Measurements from ENCODE around the gene RNF220. TPM values are rescaled to one million over a fixed set of nuclear protein-coding genes. Genes with fewer than 3 reads are reported as not detected.

The RNF220 gene
- total RNA-seq, 1 donor from 2014 or later: 47.1 TPM

GRCh38 chr1:44651069-44651468 is 246.0 kb downstream of the RNF220 start:
- H3K27ac Mint-ChIP-seq (ENCODE audit: unreplicated experiment): no peak overlapping the region
- H3K27ac ChIP-seq (ENCODE audit: low read depth, low read length): no peak overlapping the region
- H3K79me2 ChIP-seq (ENCODE audit: insufficient read depth, low read length): no peaks in the 10 kb centered on the region
- TF ChIP-seq CTCF (IDR thresholded peaks at IDR 0.05; ENCODE audit: insufficient read depth, low read depth, low read length): no peak
- no peak for TF ChIP-seq EZH2 (IDR thresholded peaks at IDR 0.05; ENCODE audit: insufficient read depth, low read length)
- DNase-seq (ENCODE audit: low read depth) (no peak), FAIRE-seq (no peak)
- H3K4me3 ChIP-seq (ENCODE audit: insufficient read depth, low read depth, low read length): no peak overlapping the region
- H3K36me3 Mint-ChIP-seq (ENCODE audit: low read depth, unreplicated experiment): peaks cover 18% of the 10 kb centered on the region
- no peak overlapping the region for H3K9ac ChIP-seq (ENCODE audit: low read length)
- H3K27me3 ChIP-seq (ENCODE audit: insufficient read depth, low read length): no peaks in the 10 kb centered on the region
- H3K36me3 ChIP-seq (ENCODE audit: insufficient read depth, low read length): peaks cover 5% of the 10 kb centered on the region
- no peaks in the 10 kb centered on the region for H3K9me3 ChIP-seq (ENCODE audit: insufficient read depth, low read depth, low read length)
- no peaks in the 10 kb centered on the region for H3K9me3 Mint-ChIP-seq (ENCODE audit: unreplicated experiment)
- peaks cover 6% of the 10 kb centered on the region for H3K4me1 Mint-ChIP-seq (ENCODE audit: low read depth, unreplicated experiment)
- no peaks in the 10 kb centered on the region for H3K27me3 Mint-ChIP-seq (ENCODE audit: low read depth, unreplicated experiment)
- H3K4me2 ChIP-seq (ENCODE audit: low read length): no peak overlapping the region
- H3K4me3 Mint-ChIP-seq (ENCODE audit: unreplicated experiment): no peak overlapping the region
- H4K20me1 ChIP-seq (ENCODE audit: insufficient read depth, low read length): peaks cover 35% of the 10 kb centered on the region
- H3K4me1 ChIP-seq (ENCODE audit: insufficient read depth, low read length): no peaks in the 10 kb centered on the region
- H2AFZ ChIP-seq (ENCODE audit: low read depth, low read length): no peak overlapping the region

DNA sequence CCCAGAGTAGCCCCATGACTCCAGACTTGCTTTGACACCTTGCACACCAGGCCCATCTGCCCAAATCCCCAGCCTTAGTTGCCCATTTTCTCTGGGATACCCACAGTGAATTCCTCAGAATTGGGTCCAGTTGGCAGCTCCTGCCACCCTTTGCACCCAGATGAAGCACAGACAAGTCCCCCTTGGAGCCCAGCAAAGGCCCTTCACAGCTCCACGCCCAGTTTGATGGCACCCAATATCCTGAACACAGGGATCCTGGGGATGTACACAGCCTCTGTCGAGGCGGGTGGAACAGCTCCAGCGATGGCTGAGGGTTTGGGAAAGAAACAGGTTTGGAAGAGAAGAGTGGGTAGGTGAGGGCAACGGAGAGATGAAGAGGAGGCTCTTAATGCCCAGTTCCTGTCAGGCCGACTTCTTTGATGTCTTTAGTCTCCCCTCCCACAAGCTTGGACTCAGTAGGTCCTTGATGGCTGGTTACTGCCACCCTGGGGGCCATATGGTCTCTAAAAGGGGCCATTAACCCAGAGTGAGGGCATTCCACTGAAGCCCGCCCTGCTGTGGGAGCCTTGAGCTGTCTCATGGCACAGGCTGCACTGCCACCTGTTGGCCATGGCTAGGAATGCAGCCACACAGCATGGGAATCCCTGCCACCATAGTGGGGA is 247.5 kb downstream of the RNF220 start:
- no peak overlapping the region for H3K4me3 Mint-ChIP-seq (ENCODE audit: unreplicated experiment)

More for the DNA sequence above, 247.5 kb downstream of the RNF220 start:
- no peaks in the 10 kb centered on the region for H3K9me3 ChIP-seq (ENCODE audit: insufficient read depth, low read depth, low read length)
- FAIRE-seq (peak; percentile 37), DNase-seq (ENCODE audit: low read depth) (no peak)
- peaks cover 27% of the 10 kb centered on the region for H4K20me1 ChIP-seq (ENCODE audit: insufficient read depth, low read length)
- no peak overlapping the region for H3K27ac ChIP-seq (ENCODE audit: low read depth, low read length)
- H3K4me1 ChIP-seq (ENCODE audit: insufficient read depth, low read length): no peaks in the 10 kb centered on the region
- H3K27ac Mint-ChIP-seq (ENCODE audit: unreplicated experiment): no peak overlapping the region
- H3K27me3 ChIP-seq (ENCODE audit: insufficient read depth, low read length): no peaks in the 10 kb centered on the region
- peaks cover 6% of the 10 kb centered on the region for H3K4me1 Mint-ChIP-seq (ENCODE audit: low read depth, unreplicated experiment)
- TF ChIP-seq EZH2 (IDR thresholded peaks at IDR 0.05; ENCODE audit: insufficient read depth, low read length): no peak
- TF ChIP-seq CTCF (IDR thresholded peaks at IDR 0.05; ENCODE audit: insufficient read depth, low read depth, low read length): peak; percentile 95
- no peaks in the 10 kb centered on the region for H3K9me3 Mint-ChIP-seq (ENCODE audit: unreplicated experiment)
- H3K27me3 Mint-ChIP-seq (ENCODE audit: low read depth, unreplicated experiment): no peaks in the 10 kb centered on the region
- H3K4me3 ChIP-seq (ENCODE audit: insufficient read depth, low read depth, low read length): no peak overlapping the region
- no peak overlapping the region for H3K4me2 ChIP-seq (ENCODE audit: low read length)
- H3K36me3 Mint-ChIP-seq (ENCODE audit: low read depth, unreplicated experiment): peaks cover 17% of the 10 kb centered on the region
- H3K36me3 ChIP-seq (ENCODE audit: insufficient read depth, low read length): peaks cover 3% of the 10 kb centered on the region
- no peak overlapping the region for H3K9ac ChIP-seq (ENCODE audit: low read length)
- H3K79me2 ChIP-seq (ENCODE audit: insufficient read depth, low read length): no peaks in the 10 kb centered on the region
- no peak overlapping the region for H2AFZ ChIP-seq (ENCODE audit: low read depth, low read length)

All from astrocyte (in vitro differentiated cells and primary cell).